A673 (cell line): ENCODE results near the gene HS1BP3. TPM values are rescaled to one million over a fixed set of nuclear protein-coding genes. Genes with fewer than 3 reads are reported as not detected.

Experiments used
- BruUV-seq: library from RNA; stranded (reverse); fragments of 400-500 nt; replicated peaks from 2 replicates; lab custom pipeline; 2021; lab: Mats Ljungman, UMichigan
- CTCF ChIA-PET: fragments of 300-600 bp; sonication (Branson Sonifier 250); formaldehyde crosslinking; loops from one replicate; lab custom pipeline; 2022; ENCODE audit warnings: antibody characterized with exemption; lab: Charles Lee
- POLR2A ChIA-PET: fragments of 300-600 bp; sonication (Branson Sonifier 250); formaldehyde crosslinking; loops from one replicate; lab custom pipeline; 2022; ENCODE audit warnings: antibody characterized with exemption; ENCODE audit not compliant: low non-redundant PET; lab: Charles Lee
- DNase-seq: peaks from one replicate; pipeline ENCODE4 v3.0.0-alpha.2; 2015; ENCODE audit warnings: low spot score
- H3K27ac ChIP-seq: fragments of 200-600 bp; sonication (generic); 2 replicates; pipeline ENCODE4 v1.5.1; 2016; ENCODE audit warnings: mixed run types, low read depth, mild to moderate bottlenecking, mixed read lengths, antibody characterized with exemption, low read length; ENCODE audit not compliant: poor library complexity, severe bottlenecking
- H3K27me3 ChIP-seq: fragments of 200-600 bp; sonication (generic); replicated peaks from 2 replicates; pipeline ENCODE4 v1.6.1; 2017; ENCODE audit warnings: mixed run types, low read depth, mild to moderate bottlenecking, mixed read lengths, antibody characterized with exemption, low read length; ENCODE audit not compliant: insufficient read depth, poor library complexity
- H3K36me3 ChIP-seq: fragments of 200-600 bp; sonication (generic); 2 replicates; pipeline ENCODE4 v1.6.1; 2016; ENCODE audit warnings: mixed run types, mild to moderate bottlenecking, mixed read lengths, antibody characterized with exemption, low read length; ENCODE audit not compliant: insufficient read depth, poor library complexity, severe bottlenecking
- H3K4me1 ChIP-seq: fragments of 200-600 bp; sonication (generic); 2 replicates; pipeline ENCODE4 v1.6.1; 2017; ENCODE audit warnings: mixed run types, mild to moderate bottlenecking, mixed read lengths, antibody characterized with exemption, low read length; ENCODE audit not compliant: insufficient read depth, poor library complexity, severe bottlenecking
- H3K4me3 ChIP-seq: fragments of 200-600 bp; sonication (generic); 2 replicates; pipeline ENCODE4 v1.5.1; 2016; ENCODE audit warnings: low read depth, mixed run types, mild to moderate bottlenecking, mixed read lengths, low read length; ENCODE audit not compliant: poor library complexity, severe bottlenecking
- H3K9me3 ChIP-seq: fragments of 200-600 bp; sonication (generic); 2 replicates; pipeline ENCODE4 v1.6.1; 2016; ENCODE audit warnings: mixed run types, low read depth, mild to moderate bottlenecking, mixed read lengths, antibody characterized with exemption, low read length; ENCODE audit not compliant: poor library complexity, severe bottlenecking
- CTCF ChIP-seq: fragments of 300-800, 200-600 bp; sonication (generic); conservative IDR thresholded peaks from 2 replicates; pipeline ENCODE4 v1.5.1; 2017; ENCODE audit warnings: low read depth, mild to moderate bottlenecking, antibody characterized with exemption, low read length, moderate library complexity, mixed read lengths
- EZH2 ChIP-seq: fragments of 200-600 bp; sonication (generic); IDR thresholded peaks from 2 replicates; pipeline ENCODE4 v1.6.1; 2017; ENCODE audit warnings: borderline replicate concordance, low read depth, mild to moderate bottlenecking, mixed read lengths, antibody characterized with exemption, low read length; ENCODE audit not compliant: poor library complexity, severe bottlenecking
- intact Hi-C: fragments of 100-400 bp; cut with micrococcal nuclease; formaldehyde crosslinking; loops from one replicate; pipeline ENCODE4 v1.10.0; 2022; ENCODE audit not compliant: unreplicated experiment
- total RNA-seq: library from RNA; stranded (reverse); gene quantifications from 2 replicates; pipeline ENCODE4 v1.2.3, GENCODE V29; 2021

Gene HS1BP3
- total RNA-seq, 1 experiment from 2014 or later: 12.6 TPM

- intact Hi-C loops: no loop called here
- TF ChIP-seq CTCF (no peak), EZH2 (no peak)
- ChIA-PET POLR2A (interaction anchor here (1.1 kb wide), 1 partner anchor 173 kb away, joined by 3 read pairs; the partner anchor contains the start of gene RHOB), CTCF (no interaction called here)
- Histone ChIP-seq H3K4me1 (no peaks in the 10 kb centered on the region), H3K4me3 (no peak overlapping the region), H3K27me3 (no peaks in the 10 kb centered on the region), H3K9me3 (no peaks in the 10 kb centered on the region), H3K27ac (no peak overlapping the region), H3K36me3 (no peaks in the 10 kb centered on the region)
- DNase-seq: no peak
- BruUV-seq: no TSS peak
These were observed 30.6 kb downstream of the HS1BP3 start for GRCh38 chr2:20620271-20620681.

- H3K36me3 ChIP-seq: no peaks in the 10 kb centered on the region
- no TSS peak for BruUV-seq
- no peak overlapping the region for H3K27ac ChIP-seq
- H3K9me3 ChIP-seq: no peaks in the 10 kb centered on the region
- H3K4me1 ChIP-seq: no peaks in the 10 kb centered on the region
- TF ChIP-seq EZH2: no peak
- TF ChIP-seq CTCF: no peak
- ChIA-PET POLR2A (interaction anchor here (1.1 kb wide), 1 partner anchor 172 kb away, joined by 3 read pairs; the partner anchor contains the start of gene RHOB), CTCF (no interaction called here)
- intact Hi-C loops: no loop called here
- DNase-seq: no peak
- H3K27me3 ChIP-seq: no peaks in the 10 kb centered on the region
- no peak overlapping the region for H3K4me3 ChIP-seq
These were observed 31.3 kb downstream of the HS1BP3 start for GRCh38 chr2:20619624-20620024.

- Histone ChIP-seq H3K9me3 (no peaks in the 10 kb centered on the region), H3K4me1 (no peaks in the 10 kb centered on the region), H3K27ac (no peak overlapping the region), H3K36me3 (no peaks in the 10 kb centered on the region), H3K4me3 (no peak overlapping the region), H3K27me3 (no peaks in the 10 kb centered on the region)
- no peak for DNase-seq
- intact Hi-C loops: no loop called here
- ChIA-PET POLR2A (no interaction called here), CTCF (no interaction called here)
- TF ChIP-seq CTCF (no peak), EZH2 (no peak)
- BruUV-seq: no TSS peak
These were observed 31.9 kb downstream of the HS1BP3 start for GRCh38 chr2:20618886-20619521.
